Fibroblast of skin of right biceps (primary cell): ENCODE data around the gene SH3RF3.
A peak's percentile ranks its signal among the peaks of the same experiment; 100 is the strongest.

ENCODE experiments used
- DNase-seq: peaks from one replicate; pipeline ENCODE4 v3.0.0-alpha.2; 2013

SH3RF3 gene

DNA sequence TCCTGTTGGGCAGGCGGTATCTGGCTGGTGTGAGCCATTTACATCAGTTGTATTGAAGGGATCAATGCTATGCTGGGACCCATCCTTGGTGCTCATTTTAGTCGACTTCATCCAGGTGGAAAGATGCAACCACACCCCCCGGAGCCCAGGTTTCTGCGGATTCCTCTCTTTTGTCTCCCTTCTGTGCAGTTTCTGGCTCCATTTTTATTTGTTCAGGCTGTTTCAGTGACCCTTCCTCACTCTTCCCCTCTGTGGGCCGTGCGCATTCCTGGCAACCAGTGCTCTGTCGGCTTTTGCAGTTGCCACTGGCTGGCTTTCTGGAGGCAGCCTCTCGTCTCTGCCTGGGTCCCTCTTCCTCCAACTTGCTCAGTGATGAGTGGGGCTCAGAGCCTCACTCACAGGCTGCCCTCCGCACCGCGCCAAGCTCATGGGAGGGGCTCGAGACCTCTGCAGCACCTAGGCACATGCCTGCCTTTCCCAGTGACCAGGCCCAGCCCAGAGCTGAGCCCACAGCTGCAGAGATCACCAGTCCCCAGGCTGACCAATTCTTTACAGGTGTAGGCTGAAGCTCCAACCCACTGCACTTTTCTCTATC, 12.1 kb downstream of the SH3RF3 start:
- no peak for DNase-seq

GRCh38 chr2:109141727-109142283, 12.8 kb downstream of the SH3RF3 start:
- DNase-seq: no peak

DNA sequence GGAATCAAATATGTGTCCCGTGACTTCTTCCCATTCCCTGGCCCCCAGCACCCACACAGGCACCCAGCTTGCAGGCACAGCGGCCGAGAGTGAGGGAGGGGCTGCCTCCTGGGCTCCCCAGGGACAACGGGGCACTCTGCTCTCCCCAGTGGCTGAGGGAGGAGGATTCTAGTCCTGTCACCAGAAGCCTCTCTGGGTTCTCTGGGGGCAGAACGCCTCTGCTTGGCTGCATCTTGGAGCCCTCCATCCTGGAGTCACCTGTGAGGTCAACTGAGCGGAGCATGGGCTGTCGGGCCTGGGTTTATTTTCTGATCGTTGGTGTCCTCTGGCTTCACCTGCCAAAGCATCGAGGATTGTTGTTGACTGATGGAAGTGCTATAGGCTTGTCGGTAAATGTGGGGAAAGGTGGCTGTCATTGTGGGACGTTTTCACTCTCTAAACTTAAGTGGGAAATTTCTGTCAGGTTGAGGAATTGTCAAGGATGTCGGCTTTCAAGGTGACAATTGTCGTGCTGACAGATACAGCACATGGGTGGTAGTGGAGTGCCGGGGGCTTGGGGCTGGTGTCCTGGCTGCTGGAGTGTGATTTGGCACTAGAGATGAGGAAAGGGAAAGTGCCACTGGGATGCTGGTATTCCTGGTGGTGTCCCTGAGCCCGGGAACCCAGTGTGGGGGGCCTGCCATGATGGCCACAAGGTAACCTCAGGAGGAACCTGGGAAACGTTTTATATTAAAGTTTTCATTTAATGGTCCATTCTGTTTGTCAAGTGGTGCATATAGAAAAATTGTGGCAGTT, 13.6 kb downstream of the SH3RF3 start:
- DNase-seq: no peak

DNA sequence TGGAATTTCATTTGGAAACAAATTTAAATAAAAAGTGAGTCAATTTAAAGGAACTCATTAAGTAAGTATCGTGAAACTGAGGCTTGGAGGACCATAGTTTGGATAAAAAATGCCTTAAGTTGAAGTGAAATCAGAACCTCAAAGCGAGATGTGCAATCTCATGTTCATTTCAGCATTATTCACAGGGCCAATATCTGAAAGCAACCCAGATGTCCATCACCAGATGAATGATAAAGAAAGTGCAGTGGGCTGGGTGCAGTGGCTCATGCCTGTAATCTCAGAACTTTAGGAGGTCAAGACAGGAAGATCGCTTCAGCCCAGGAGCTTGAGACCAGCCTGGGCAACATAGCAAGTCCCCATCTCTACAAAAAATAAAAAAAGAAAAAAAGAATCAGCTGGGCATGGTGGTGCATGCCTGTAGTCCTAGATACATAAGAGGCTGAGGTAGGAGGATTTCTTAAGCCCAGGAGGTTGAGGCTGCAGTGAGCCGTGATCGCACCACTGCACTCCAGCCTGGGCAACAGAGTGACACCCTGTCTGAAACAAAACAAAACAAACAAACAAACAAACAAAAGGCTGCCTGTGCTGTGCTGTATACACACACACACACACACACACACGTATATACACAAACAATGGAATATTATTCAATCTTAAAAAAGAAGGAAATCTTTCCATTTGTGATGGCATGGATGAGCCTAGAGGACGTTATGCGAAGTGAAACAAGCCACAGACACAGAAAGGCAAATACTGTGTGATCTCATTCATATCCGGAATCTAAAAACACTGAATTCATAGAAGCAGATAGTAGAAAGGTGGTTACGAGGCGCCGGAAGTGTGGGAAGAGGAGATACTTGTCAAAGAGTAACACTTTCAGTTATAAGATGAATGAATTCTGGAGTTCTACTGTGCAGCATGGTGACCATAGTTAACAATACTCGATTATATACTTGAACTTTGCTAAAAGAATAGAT, 14.5 kb downstream of the SH3RF3 start:
- no peak for DNase-seq

- no peak for DNase-seq
Measured at GRCh38 chr2:109144271-109144670, 15.3 kb downstream of the SH3RF3 start.

- DNase-seq: no peak
Measured at GRCh38 chr2:109144721-109145120, 15.7 kb downstream of the SH3RF3 start.

GRCh38 chr2:109145286-109145685, 16.3 kb downstream of the SH3RF3 start:
- no peak for DNase-seq

DNA sequence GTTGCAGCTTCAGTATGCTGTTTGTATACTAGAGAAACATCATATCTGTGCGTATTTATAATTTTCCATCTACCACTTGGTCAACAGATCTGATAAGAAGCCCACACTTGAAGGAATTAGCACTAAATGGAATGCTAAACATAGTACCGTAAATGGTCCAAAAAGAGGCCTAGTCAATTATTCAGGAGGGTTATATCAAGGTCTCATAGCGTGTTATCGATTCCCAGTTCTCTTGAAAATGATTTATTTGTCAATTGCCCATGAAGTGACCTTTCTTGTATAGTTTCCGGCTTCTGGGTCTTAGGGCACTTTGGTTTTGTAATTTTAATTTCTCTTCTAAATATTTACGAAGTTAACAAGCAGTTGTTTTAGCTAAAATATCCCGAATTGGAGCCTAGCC, 18.4 kb downstream of the SH3RF3 start:
- DNase-seq: no peak

DNA sequence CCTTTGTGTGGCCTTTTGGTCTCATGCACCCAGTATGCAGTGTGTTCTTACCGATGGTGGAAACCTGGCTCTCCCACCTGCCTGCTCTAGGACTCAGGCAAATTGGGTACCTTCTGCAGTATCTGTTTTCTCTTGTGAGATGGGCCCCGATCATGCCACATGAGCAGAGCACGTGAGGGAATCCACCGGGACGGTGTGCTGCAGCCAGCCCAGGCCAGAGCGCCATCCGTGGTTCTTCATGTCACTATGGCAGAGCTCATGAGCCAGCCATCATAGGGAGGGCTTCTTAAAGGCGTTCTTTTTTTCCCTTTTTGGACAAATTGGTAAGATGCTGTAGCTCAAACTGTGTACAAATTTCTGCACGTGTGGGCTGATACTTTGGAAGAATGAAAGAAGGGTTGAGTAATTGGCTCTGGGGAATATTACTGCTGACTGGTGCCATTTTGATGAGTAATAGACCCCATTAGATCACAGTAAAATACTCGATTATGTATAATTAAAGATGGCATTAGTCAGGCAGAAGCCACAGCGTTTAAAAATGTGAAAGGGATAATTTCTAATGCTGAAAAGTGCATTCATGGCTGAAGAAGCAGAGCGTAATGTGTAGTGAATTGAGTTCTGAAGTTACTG, 19.2 kb downstream of the SH3RF3 start:
- DNase-seq: peak; percentile 77

- no peak for DNase-seq
Measured at GRCh38 chr2:109148991-109149645, 20.1 kb downstream of the SH3RF3 start.

GRCh38 chr2:109150559-109150958, 21.6 kb downstream of the SH3RF3 start:
- no peak for DNase-seq

DNA sequence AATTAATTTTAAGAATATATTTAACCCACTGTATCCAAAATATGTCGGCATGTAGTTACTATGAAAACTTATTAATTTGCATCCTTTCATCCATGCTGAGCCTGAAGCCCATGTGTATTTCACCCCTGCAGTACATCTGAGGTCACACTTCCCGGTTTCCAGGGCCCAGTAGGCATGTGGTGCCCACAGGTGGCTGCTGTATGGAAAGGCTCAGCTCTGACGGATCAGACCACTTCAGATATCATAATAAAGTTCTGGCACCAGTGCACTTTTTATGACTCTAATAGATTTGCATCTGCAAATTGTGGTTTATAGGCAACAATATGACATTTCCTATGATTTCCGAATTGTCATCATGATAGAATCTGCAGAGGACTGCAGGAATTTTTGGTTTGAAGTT, 22.5 kb downstream of the SH3RF3 start:
- no peak for DNase-seq

DNA sequence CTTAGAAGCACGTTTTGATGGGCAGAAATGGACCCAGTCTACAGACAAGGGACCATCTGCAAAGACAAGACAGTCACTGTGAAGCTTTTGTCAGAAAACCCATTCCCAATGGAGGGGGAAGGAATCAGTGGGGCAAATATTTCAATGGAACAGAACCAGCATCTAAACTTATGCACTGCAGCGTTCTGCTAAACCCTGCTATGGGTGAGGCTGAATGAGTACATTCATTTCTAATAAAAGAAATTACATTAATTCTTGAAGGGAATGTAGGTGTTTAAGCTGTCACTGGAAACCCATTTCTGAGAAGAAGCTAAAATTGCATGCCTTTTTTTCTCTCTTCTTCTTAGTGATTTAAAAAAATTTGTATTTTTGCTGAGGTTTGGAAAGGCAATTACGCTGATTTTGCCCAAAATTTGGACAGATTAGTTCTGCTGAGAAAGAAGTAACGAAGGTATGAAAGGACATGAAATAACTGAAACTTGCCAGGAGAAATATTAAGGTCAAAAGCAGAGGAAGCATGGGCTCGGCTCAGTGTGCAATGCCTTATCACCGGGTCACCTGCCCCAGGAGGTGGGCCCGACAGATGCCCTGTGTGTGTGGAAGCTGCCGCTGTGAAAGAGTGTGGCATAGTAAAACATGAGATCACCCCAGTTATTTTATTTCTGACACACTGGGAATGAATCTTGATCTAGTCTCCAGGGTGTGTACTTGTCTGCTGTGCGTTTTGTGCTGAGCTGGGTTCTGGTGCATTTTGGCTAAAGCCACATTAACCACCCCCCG, 24.2 kb downstream of the SH3RF3 start:
- no peak for DNase-seq

- DNase-seq: no peak
Measured at GRCh38 chr2:109153807-109154206, 24.8 kb downstream of the SH3RF3 start.

- no peak for DNase-seq
Measured at GRCh38 chr2:109154226-109154625, 25.2 kb downstream of the SH3RF3 start.

DNA sequence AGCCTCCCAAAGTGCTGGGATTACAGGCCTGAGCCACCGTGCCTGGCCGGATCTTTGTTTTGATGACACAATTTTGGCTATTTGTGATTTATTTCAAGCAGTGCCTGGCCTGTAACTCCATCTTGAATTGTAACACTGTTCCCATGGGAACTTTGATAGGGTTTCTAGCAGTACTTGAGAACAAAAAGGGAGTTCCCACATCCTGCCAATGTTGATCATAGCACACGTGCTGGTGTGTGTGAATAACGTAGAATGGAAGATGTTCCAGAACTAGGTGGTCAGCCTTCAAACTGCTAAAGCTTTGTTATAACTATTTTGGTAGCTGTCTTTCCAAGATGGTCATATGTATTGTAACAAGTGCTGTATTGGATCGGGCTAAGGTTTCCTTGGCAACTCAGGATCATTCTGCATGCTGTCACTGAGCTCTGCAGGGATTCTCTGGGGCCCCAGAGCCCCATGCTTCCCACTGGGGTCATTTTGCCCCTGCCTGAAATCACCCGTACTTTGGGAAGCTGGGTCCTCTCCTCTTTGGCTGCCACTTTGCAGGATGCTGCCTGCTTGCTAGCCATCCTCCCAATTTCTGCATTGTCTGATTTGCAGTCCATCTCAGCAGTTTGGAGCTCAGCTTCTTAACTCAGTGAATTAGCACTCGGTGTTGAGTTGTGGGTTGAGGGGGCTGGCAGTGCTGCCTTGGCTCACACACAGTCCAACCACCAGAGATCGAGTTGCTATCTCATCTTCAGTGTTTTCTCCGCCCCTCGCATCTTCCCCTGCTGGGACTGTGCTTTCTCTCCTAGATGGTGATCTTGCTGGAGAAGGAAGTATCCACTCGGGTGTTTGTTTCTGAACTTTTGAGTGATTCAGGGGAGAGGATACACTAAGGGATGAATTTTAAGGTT, 26.8 kb downstream of the SH3RF3 start:
- DNase-seq: no peak

DNA sequence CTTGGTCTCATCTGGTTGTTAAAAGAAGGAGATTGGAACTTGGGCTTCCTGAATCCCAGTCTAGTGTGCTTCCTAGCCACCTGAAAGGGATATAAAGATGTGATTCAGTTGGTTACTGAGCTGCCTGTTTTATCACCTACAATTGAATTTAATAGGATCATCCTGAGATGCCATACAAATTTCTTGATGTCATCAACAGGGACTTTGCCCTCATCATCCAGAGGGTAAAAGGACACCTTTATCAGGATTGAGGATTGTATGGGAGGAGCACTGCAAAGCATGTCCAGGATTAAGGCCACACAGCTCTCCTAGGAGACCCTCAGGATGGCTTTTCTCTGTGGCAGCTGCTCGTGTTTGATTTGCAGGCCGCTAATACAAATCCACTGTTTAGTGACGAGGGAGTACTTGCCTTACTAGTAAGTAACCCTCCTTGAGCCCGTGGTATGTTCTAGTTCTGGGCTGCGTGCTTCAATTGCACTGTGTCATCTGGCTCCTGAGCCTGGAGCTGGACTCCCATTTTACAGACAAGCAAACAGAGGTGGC, 28.6 kb downstream of the SH3RF3 start:
- no peak for DNase-seq

DNA sequence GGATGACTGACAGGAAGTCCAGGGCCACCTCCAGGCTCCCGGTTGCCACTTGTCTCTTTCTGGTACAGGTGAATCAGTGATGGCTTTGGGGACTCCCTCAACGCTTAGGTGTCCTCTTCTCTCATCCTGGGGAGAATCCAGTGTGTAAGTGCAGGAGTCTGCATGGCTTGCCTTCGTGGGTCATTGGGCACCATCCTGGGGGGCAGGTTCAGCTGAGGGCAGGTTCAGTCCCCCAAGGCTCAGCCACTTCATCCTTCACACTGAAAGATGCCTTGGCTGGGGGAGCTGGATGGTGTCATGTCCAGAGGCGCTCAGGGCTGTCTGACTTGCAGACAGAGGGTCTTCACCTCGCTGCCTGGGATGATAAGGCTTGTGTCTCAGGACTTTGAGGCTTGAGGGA, 29.2 kb downstream of the SH3RF3 start:
- DNase-seq: no peak

GRCh38 chr2:109159096-109159495, 30.1 kb downstream of the SH3RF3 start:
- no peak for DNase-seq
